T47D (cell line): ENCODE results near the gene CHST6.
A peak's percentile ranks its signal among the peaks of the same experiment; 100 is the strongest.

Experiments
- DNase-seq, 2 experiments: peaks; one replicate each; pipeline versions ENCODE4 v3.0.0 to v3.0.0-alpha.2; 2011 to 2012; ENCODE audit warnings: low read depth in 1 of 2, low spot score in 1 of 2
- JUND ChIP-seq: IDR thresholded peaks from 2 replicates; pipeline ENCODE4 v1.6.1; 2012; ENCODE audit warnings: low read depth
- in situ Hi-C: cut with HindIII; loops from 2 replicates; pipeline ENCODE4 v1.10.0; 2016; ENCODE audit warnings: low sequenced_read_pairs, low pct_unique_long_range_greater_than_20kb

The CHST6 gene

GRCh38 chr16:75494661-75495075, 573 bp downstream of the CHST6 start:
- DNase-seq = no peak
- no peak for TF ChIP-seq JUND
- in situ Hi-C loops = no loop called here

GRCh38 chr16:75494184-75494583, 1.1 kb downstream of the CHST6 start:
- TF ChIP-seq JUND = no peak

GRCh38 chr16:75491876-75492275, 3.4 kb downstream of the CHST6 start:
- peak; percentile 27 to 76 for DNase-seq

More at GRCh38 chr16:75494184-75494583, 1.1 kb downstream of the CHST6 start:
- in situ Hi-C loops = no loop called here
- no peak for DNase-seq

GRCh38 chr16:75488322-75488721, 6.9 kb downstream of the CHST6 start:
- DNase-seq = no peak
- TF ChIP-seq JUND = no peak
- in situ Hi-C loops = no loop called here

More at GRCh38 chr16:75491876-75492275, 3.4 kb downstream of the CHST6 start:
- no peak for TF ChIP-seq JUND
- in situ Hi-C loops = no loop called here

- TF ChIP-seq JUND = no peak
- no peak for DNase-seq
- in situ Hi-C loops = no loop called here
Measured at GRCh38 chr16:75486676-75487313, 8.4 kb downstream of the CHST6 start.

GRCh38 chr16:75486014-75486675, 9.1 kb downstream of the CHST6 start:
- in situ Hi-C loops = no loop called here
- TF ChIP-seq JUND = no peak
- peak; percentile 24 to 82 for DNase-seq

- in situ Hi-C loops = no loop called here
- TF ChIP-seq JUND = no peak
- DNase-seq = no peak
Measured at GRCh38 chr16:75485230-75486013, 9.8 kb downstream of the CHST6 start.

- DNase-seq = peak; percentile 58 to 75
- in situ Hi-C loops = no loop called here
- no peak for TF ChIP-seq JUND
Measured at GRCh38 chr16:75483222-75483621, 12.0 kb downstream of the CHST6 start.

- DNase-seq = no peak
- TF ChIP-seq JUND = no peak
- in situ Hi-C loops = no loop called here
Measured at GRCh38 chr16:75482434-75483205, 12.6 kb downstream of the CHST6 start.

GRCh38 chr16:75481475-75481874, 13.8 kb downstream of the CHST6 start:
- peak; percentile 31 to 60 for DNase-seq
- TF ChIP-seq JUND = no peak
- in situ Hi-C loops = no loop called here

- in situ Hi-C loops = no loop called here
- DNase-seq = no peak
- no peak for TF ChIP-seq JUND
Measured at GRCh38 chr16:75479421-75479990, 15.7 kb downstream of the CHST6 start.

- TF ChIP-seq JUND = no peak
- in situ Hi-C loops = no loop called here
- no peak for DNase-seq
Measured at GRCh38 chr16:75478480-75479345, 16.5 kb downstream of the CHST6 start.
